ENCODE data around the gene IL17RB.

The IL17RB gene

GRCh38 chr3:53865732-53866499 is 19.5 kb downstream of the IL17RB start:
- DNase-seq, result no peak

GRCh38 chr3:53880396-53881345 is 34.3 kb downstream of the IL17RB start:
- no peak for DNase-seq

GRCh38 chr3:53881691-53882593 is 35.6 kb downstream of the IL17RB start, which contains the start of gene ACTR8:
Gene ACTR8 (minus strand): TSS chr3:53882152. CDS start chr3:53882101, 51 bp downstream.
- peak; percentile 55 for DNase-seq

- DNase-seq, result no peak
These were observed 36.6 kb downstream of the IL17RB start for GRCh38 chr3:53883008-53883407.

GRCh38 chr3:53884623-53885022 is 38.3 kb downstream of the IL17RB start:
- DNase-seq, result no peak

- no peak for DNase-seq
These were observed 38.9 kb downstream of the IL17RB start for GRCh38 chr3:53885239-53885638.

GRCh38 chr3:53887446-53887845 is 41.1 kb downstream of the IL17RB start:
- DNase-seq, result no peak

GRCh38 chr3:53888232-53888631 is 41.9 kb downstream of the IL17RB start:
- DNase-seq, result no peak

GRCh38 chr3:53890726-53891475 is 44.5 kb downstream of the IL17RB start:
- peak; percentile 4 for DNase-seq

GRCh38 chr3:53891497-53892285 is 45.3 kb downstream of the IL17RB start, which contains the start of gene SELENOK:
Gene SELENOK (minus strand): TSS chr3:53891859.
- peak; percentile 95 for DNase-seq

GRCh38 chr3:53892286-53892637 is 45.9 kb downstream of the IL17RB start:
- no peak for DNase-seq

- no peak for DNase-seq
These were observed 53.4 kb downstream of the IL17RB start for GRCh38 chr3:53899750-53900149.

GRCh38 chr3:53900666-53901331 is 54.4 kb downstream of the IL17RB start:
- no peak for DNase-seq

- DNase-seq, result no peak
These were observed 55.7 kb downstream of the IL17RB start for GRCh38 chr3:53902067-53902466.

- DNase-seq, result no peak
These were observed 56.3 kb downstream of the IL17RB start for GRCh38 chr3:53902711-53903110.

GRCh38 chr3:53913401-53913800 is 67.0 kb downstream of the IL17RB start:
- no peak for DNase-seq

Measured in DMS79 treated with DMSO at 0.1 percent for 48 hours (cell line).